ENCODE measurements around the gene GPR25.

The GPR25 gene

GRCh38 chr1:200875416-200875815 lies 2.6 kb downstream of the GPR25 start:
- H3K4me3 ChIP-seq (ENCODE audit: low read depth, low read length) = no peak overlapping the region
- H3K27me3 ChIP-seq (ENCODE audit: control insufficient read depth, insufficient read depth, low read length) = no peaks in the 10 kb centered on the region
- no peaks in the 10 kb centered on the region for H3K4me1 ChIP-seq (ENCODE audit: control insufficient read depth, insufficient read depth, low read length)
- no peaks in the 10 kb centered on the region for H3K9me3 ChIP-seq (ENCODE audit: control insufficient read depth, insufficient read depth, low read length)
- H3K36me3 ChIP-seq (ENCODE audit: control insufficient read depth, insufficient read depth, low read length) = no peaks in the 10 kb centered on the region
- H3K9ac ChIP-seq (ENCODE audit: low read depth, low read length) = no peak overlapping the region

DNA sequence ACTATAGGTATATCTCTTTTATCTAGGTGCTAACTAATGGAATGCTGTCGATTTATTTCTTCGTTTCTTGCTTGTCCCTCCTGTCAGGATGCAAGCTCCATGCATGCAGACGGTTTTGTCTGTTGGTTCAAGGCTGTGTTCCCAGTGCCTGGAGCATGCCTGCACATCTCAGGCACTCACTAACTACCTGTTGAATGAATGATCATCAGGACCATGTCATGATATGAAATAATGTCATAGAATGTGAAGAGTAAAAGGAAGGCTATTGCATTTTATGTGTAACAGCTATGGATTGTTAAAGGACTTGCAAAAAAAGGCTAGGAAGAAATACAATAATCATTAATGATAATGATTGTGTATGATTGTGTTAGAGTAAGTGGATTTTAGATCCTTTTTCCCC lies 4.2 kb downstream of the GPR25 start:
- Histone ChIP-seq H3K9ac (ENCODE audit: low read depth, low read length) (no peak overlapping the region), H3K36me3 (ENCODE audit: control insufficient read depth, insufficient read depth, low read length) (no peaks in the 10 kb centered on the region), H3K27me3 (ENCODE audit: control insufficient read depth, insufficient read depth, low read length) (no peaks in the 10 kb centered on the region), H3K4me1 (ENCODE audit: control insufficient read depth, insufficient read depth, low read length) (no peaks in the 10 kb centered on the region), H3K4me3 (ENCODE audit: low read depth, low read length) (no peak overlapping the region), H3K9me3 (ENCODE audit: control insufficient read depth, insufficient read depth, low read length) (no peaks in the 10 kb centered on the region)

DNA sequence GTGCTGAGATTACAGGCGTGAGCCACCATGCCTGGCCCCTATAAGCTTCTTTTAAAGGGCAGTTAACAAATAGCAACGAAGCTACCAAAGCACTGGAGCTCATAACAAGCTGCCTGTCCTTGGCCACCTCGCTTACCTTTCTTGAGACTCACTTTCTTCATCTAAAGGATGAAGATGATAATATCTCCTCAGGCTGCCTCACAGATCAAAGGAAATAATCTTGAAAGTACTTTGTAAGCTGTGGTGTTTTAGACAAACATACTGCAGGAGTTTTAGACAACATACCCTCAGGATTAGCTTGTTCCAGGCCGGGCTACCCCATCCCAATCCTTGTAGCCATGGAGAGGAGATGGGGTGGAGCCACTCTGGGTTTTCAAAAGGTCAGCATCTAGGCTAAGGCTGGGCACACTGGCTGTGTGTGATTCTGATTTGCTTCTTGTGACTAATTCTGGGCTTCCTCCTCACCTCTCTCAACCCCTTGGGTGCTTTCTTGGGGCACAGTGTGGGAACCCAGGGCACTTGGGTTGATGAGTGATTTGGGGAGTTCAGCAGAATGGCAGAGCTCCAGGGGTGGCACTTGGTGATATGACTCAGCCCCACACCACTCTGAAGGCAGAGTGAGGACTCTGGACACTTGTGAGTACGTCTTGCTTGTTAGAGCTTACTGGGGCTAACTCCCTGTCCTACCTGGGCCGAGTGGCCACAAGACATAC lies 5.2 kb downstream of the GPR25 start:
- H3K9me3 ChIP-seq (ENCODE audit: control insufficient read depth, insufficient read depth, low read length) = no peaks in the 10 kb centered on the region
- H3K9ac ChIP-seq (ENCODE audit: low read depth, low read length) = no peak overlapping the region
- H3K4me3 ChIP-seq (ENCODE audit: low read depth, low read length) = no peak overlapping the region
- H3K36me3 ChIP-seq (ENCODE audit: control insufficient read depth, insufficient read depth, low read length) = no peaks in the 10 kb centered on the region
- H3K4me1 ChIP-seq (ENCODE audit: control insufficient read depth, insufficient read depth, low read length) = no peaks in the 10 kb centered on the region
- H3K27me3 ChIP-seq (ENCODE audit: control insufficient read depth, insufficient read depth, low read length) = no peaks in the 10 kb centered on the region

DNA sequence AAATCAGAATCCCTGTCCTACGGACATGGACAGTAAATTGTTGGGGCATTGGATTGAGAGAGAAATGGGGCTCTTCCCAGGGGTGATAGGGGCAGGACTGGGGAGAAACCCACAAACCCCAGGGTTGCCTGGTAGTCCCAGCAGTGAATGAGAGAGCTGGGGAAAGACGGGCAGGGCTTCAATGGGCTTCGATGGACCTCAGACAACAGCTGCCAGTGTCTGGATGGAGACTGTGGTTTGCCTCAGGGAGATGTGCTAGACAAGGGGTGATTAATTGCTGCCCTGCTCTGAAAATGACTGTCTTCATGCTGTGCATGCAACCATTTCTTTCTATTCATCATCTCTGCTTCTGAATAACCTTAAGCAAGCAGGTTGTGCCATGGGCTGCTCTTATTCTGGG lies 7.4 kb downstream of the GPR25 start:
- Histone ChIP-seq H3K9ac (ENCODE audit: low read depth, low read length) (no peak overlapping the region), H3K4me3 (ENCODE audit: low read depth, low read length) (no peak overlapping the region), H3K27me3 (ENCODE audit: control insufficient read depth, insufficient read depth, low read length) (no peaks in the 10 kb centered on the region), H3K9me3 (ENCODE audit: control insufficient read depth, insufficient read depth, low read length) (no peaks in the 10 kb centered on the region), H3K36me3 (ENCODE audit: control insufficient read depth, insufficient read depth, low read length) (no peaks in the 10 kb centered on the region), H3K4me1 (ENCODE audit: control insufficient read depth, insufficient read depth, low read length) (peaks cover 4% of the 10 kb centered on the region)

DNA sequence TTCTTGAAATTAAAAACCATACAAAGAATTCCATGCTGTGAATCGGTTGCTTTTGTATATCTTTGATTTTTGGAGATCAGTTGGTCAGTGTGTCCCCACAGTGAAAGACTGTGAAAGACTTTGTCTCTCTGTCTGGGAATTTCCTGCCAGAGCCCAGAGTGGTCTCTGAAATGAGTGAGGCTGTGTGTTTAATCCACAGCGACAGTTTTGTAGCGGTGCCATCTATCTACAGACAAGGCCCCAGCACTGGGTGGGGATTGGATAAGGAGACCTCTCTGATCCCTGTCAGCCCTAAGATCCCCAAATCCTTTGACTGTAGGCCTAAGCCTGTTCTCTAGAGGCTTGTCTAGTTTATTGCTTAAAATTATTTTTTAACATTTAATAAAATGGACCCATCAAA lies 10.3 kb downstream of the GPR25 start:
- Histone ChIP-seq H3K36me3 (ENCODE audit: control insufficient read depth, insufficient read depth, low read length) (no peaks in the 10 kb centered on the region), H3K27me3 (ENCODE audit: control insufficient read depth, insufficient read depth, low read length) (no peaks in the 10 kb centered on the region), H3K4me3 (ENCODE audit: low read depth, low read length) (no peak overlapping the region), H3K9ac (ENCODE audit: low read depth, low read length) (no peak overlapping the region), H3K4me1 (ENCODE audit: control insufficient read depth, insufficient read depth, low read length) (peaks cover 15% of the 10 kb centered on the region), H3K9me3 (ENCODE audit: control insufficient read depth, insufficient read depth, low read length) (no peaks in the 10 kb centered on the region)

- H3K4me1 ChIP-seq (ENCODE audit: control insufficient read depth, insufficient read depth, low read length) = peaks cover 25% of the 10 kb centered on the region
- H3K9me3 ChIP-seq (ENCODE audit: control insufficient read depth, insufficient read depth, low read length) = no peaks in the 10 kb centered on the region
- H3K4me3 ChIP-seq (ENCODE audit: low read depth, low read length) = no peak overlapping the region
- H3K36me3 ChIP-seq (ENCODE audit: control insufficient read depth, insufficient read depth, low read length) = no peaks in the 10 kb centered on the region
- peaks cover 3% of the 10 kb centered on the region for H3K27me3 ChIP-seq (ENCODE audit: control insufficient read depth, insufficient read depth, low read length)
- no peak overlapping the region for H3K9ac ChIP-seq (ENCODE audit: low read depth, low read length)
Observed at GRCh38 chr1:200885623-200886402, 13.0 kb downstream of the GPR25 start.

DNA sequence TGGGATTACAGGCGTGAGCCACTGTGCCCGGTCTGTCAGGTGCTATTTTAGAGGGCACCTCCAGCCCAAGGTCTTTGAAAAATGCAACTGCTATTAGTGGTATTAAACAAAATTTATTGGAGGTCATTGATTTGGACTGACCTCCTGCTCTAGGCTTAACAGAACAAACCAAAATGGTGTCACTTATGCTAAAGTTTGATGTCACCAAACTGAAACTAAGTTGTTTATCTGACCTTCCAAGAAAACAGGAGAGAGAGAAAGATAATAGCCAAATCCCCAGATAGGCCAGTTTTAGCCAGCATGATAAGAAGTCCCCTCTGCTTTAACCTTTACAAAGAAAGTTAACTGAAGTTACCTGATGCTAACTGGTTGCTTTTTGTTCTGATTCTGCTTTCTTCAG lies 13.8 kb downstream of the GPR25 start:
- no peaks in the 10 kb centered on the region for H3K36me3 ChIP-seq (ENCODE audit: control insufficient read depth, insufficient read depth, low read length)
- H3K4me3 ChIP-seq (ENCODE audit: low read depth, low read length) = no peak overlapping the region
- no peak overlapping the region for H3K9ac ChIP-seq (ENCODE audit: low read depth, low read length)
- no peaks in the 10 kb centered on the region for H3K9me3 ChIP-seq (ENCODE audit: control insufficient read depth, insufficient read depth, low read length)
- peaks cover 3% of the 10 kb centered on the region for H3K27me3 ChIP-seq (ENCODE audit: control insufficient read depth, insufficient read depth, low read length)
- peaks cover 25% of the 10 kb centered on the region for H3K4me1 ChIP-seq (ENCODE audit: control insufficient read depth, insufficient read depth, low read length)

DNA sequence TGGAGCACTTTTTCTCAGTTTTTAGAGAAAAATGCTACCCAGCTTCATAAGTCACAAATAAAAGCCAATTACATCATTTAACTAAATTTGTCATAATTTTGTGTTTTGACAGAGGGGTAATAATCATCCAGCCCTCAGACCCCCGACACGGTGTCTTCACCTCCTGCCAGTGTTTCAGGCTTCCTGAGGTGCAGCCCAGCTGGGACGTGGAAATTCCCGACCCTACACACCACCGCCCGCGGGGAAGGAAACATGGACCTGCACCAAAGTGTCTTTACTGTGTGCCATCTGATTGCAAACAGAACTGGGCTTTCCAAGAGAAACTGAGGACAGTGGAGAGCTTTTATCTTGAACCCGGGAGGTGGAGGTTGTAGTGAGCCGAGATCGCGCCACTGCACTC lies 14.3 kb downstream of the GPR25 start:
- H3K27me3 ChIP-seq (ENCODE audit: control insufficient read depth, insufficient read depth, low read length) = peaks cover 3% of the 10 kb centered on the region
- H3K36me3 ChIP-seq (ENCODE audit: control insufficient read depth, insufficient read depth, low read length) = no peaks in the 10 kb centered on the region
- no peak overlapping the region for H3K9ac ChIP-seq (ENCODE audit: low read depth, low read length)
- H3K9me3 ChIP-seq (ENCODE audit: control insufficient read depth, insufficient read depth, low read length) = no peaks in the 10 kb centered on the region
- H3K4me1 ChIP-seq (ENCODE audit: control insufficient read depth, insufficient read depth, low read length) = peaks cover 25% of the 10 kb centered on the region
- no peak overlapping the region for H3K4me3 ChIP-seq (ENCODE audit: low read depth, low read length)

- Histone ChIP-seq H3K4me3 (ENCODE audit: low read depth, low read length) (peak overlapping the region; percentile 10), H3K9me3 (ENCODE audit: control insufficient read depth, insufficient read depth, low read length) (no peaks in the 10 kb centered on the region), H3K9ac (ENCODE audit: low read depth, low read length) (no peak overlapping the region), H3K4me1 (ENCODE audit: control insufficient read depth, insufficient read depth, low read length) (peaks cover 27% of the 10 kb centered on the region), H3K27me3 (ENCODE audit: control insufficient read depth, insufficient read depth, low read length) (peaks cover 3% of the 10 kb centered on the region), H3K36me3 (ENCODE audit: control insufficient read depth, insufficient read depth, low read length) (no peaks in the 10 kb centered on the region)
Observed at GRCh38 chr1:200887772-200888348, 15.1 kb downstream of the GPR25 start.

- Histone ChIP-seq H3K9me3 (ENCODE audit: control insufficient read depth, insufficient read depth, low read length) (no peaks in the 10 kb centered on the region), H3K36me3 (ENCODE audit: control insufficient read depth, insufficient read depth, low read length) (no peaks in the 10 kb centered on the region), H3K9ac (ENCODE audit: low read depth, low read length) (no peak overlapping the region), H3K4me3 (ENCODE audit: low read depth, low read length) (peak overlapping the region; percentile 10), H3K4me1 (ENCODE audit: control insufficient read depth, insufficient read depth, low read length) (peaks cover 33% of the 10 kb centered on the region), H3K27me3 (ENCODE audit: control insufficient read depth, insufficient read depth, low read length) (peaks cover 3% of the 10 kb centered on the region)
Observed at GRCh38 chr1:200888349-200888838, 15.6 kb downstream of the GPR25 start.

DNA sequence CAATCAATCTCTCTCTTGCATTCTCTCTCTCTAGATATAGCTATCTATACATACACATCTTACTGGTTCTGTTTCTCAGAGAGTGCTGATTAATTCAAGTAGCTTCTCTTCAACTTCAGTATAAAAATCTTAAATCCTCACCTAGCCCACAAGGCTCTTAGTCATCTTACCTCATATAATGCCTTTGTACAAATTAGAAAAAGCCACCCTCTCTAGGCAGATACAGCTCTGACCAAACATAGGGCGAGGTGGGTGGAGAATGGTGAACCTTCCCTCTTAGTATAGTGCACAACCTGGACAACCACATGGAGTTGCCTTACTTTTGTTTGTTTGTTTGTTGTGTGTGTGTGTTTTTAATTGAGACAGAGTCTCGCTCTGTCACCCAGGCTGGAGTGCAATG lies 16.8 kb downstream of the GPR25 start:
- H3K27me3 ChIP-seq (ENCODE audit: control insufficient read depth, insufficient read depth, low read length) = peaks cover 3% of the 10 kb centered on the region
- no peak overlapping the region for H3K9ac ChIP-seq (ENCODE audit: low read depth, low read length)
- no peak overlapping the region for H3K4me3 ChIP-seq (ENCODE audit: low read depth, low read length)
- no peaks in the 10 kb centered on the region for H3K36me3 ChIP-seq (ENCODE audit: control insufficient read depth, insufficient read depth, low read length)
- H3K9me3 ChIP-seq (ENCODE audit: control insufficient read depth, insufficient read depth, low read length) = no peaks in the 10 kb centered on the region
- peaks cover 39% of the 10 kb centered on the region for H3K4me1 ChIP-seq (ENCODE audit: control insufficient read depth, insufficient read depth, low read length)

- Histone ChIP-seq H3K4me1 (ENCODE audit: control insufficient read depth, insufficient read depth, low read length) (peaks cover 43% of the 10 kb centered on the region), H3K27me3 (ENCODE audit: control insufficient read depth, insufficient read depth, low read length) (peaks cover 3% of the 10 kb centered on the region), H3K4me3 (ENCODE audit: low read depth, low read length) (no peak overlapping the region)
Observed at GRCh38 chr1:200890027-200890426, 17.2 kb downstream of the GPR25 start.

More at GRCh38 chr1:200890027-200890426, 17.2 kb downstream of the GPR25 start:
- Histone ChIP-seq H3K9me3 (ENCODE audit: control insufficient read depth, insufficient read depth, low read length) (no peaks in the 10 kb centered on the region), H3K9ac (ENCODE audit: low read depth, low read length) (no peak overlapping the region), H3K36me3 (ENCODE audit: control insufficient read depth, insufficient read depth, low read length) (no peaks in the 10 kb centered on the region)

All from iPS-15b (cell line).